H9 (cell line): ENCODE results near the gene ZIM2. TPM values are rescaled to one million over a fixed set of nuclear protein-coding genes. Genes with fewer than 3 reads are reported as not detected.

Source experiments
- DNase-seq: peaks from one replicate; pipeline ENCODE4 v3.0.0-alpha.2; 2017
- H2AFZ ChIP-seq: one replicate; pipeline ENCODE4 v1.6.1; 2013; ENCODE audit warnings: mild to moderate bottlenecking, low read length, control low read depth, moderate library complexity
- H2AK5ac ChIP-seq: 2 replicates; pipeline ENCODE4 v1.6.1; 2013; ENCODE audit warnings: low read length, control low read depth, mixed read lengths; ENCODE audit not compliant: insufficient read length
- H2BK120ac ChIP-seq: one replicate; pipeline ENCODE4 v1.6.1; 2013; ENCODE audit warnings: low read depth, mild to moderate bottlenecking, low read length, control low read depth, inconsistent platforms; ENCODE audit not compliant: poor library complexity, severe bottlenecking
- H2BK12ac ChIP-seq: 2 replicates; pipeline ENCODE4 v1.6.1; 2013; ENCODE audit warnings: low read length, control low read depth, mixed read lengths, low read depth; ENCODE audit not compliant: insufficient read length
- H2BK15ac ChIP-seq: 2 replicates; pipeline ENCODE4 v1.6.1; 2013; ENCODE audit warnings: low read depth, low read length, control low read depth
- H2BK20ac ChIP-seq: one replicate; pipeline ENCODE4 v1.6.1; 2013; ENCODE audit warnings: low read depth, mild to moderate bottlenecking, low read length, control low read depth, inconsistent platforms; ENCODE audit not compliant: poor library complexity, severe bottlenecking
- H2BK5ac ChIP-seq: 2 replicates; pipeline ENCODE4 v1.6.1; 2013; ENCODE audit warnings: low read length, control low read depth, mixed read lengths; ENCODE audit not compliant: insufficient read length
- H3K14ac ChIP-seq: 2 replicates; pipeline ENCODE4 v1.6.1; 2013; ENCODE audit warnings: low read length, control low read depth; ENCODE audit not compliant: insufficient read depth
- H3K18ac ChIP-seq: 2 replicates; pipeline ENCODE4 v1.6.1; 2013; ENCODE audit warnings: low read depth, mild to moderate bottlenecking, mixed read lengths, low read length, control low read depth; ENCODE audit not compliant: insufficient read length
- H3K23ac ChIP-seq: 2 replicates; pipeline ENCODE4 v1.6.1; 2013; ENCODE audit warnings: low read length, control low read depth, mixed read lengths, low read depth; ENCODE audit not compliant: insufficient read length
- H3K23me2 ChIP-seq: 2 replicates; pipeline ENCODE4 v1.6.1; 2013; ENCODE audit warnings: low read depth, mild to moderate bottlenecking, mixed read lengths, low read length, control low read depth; ENCODE audit not compliant: insufficient read length, poor library complexity, severe bottlenecking
- H3K27ac ChIP-seq: 2 replicates; pipeline ENCODE4 v1.5.1; 2013; ENCODE audit warnings: low read length, control low read depth, mixed read lengths, low read depth; ENCODE audit not compliant: insufficient read length
- H3K27me3 ChIP-seq: 2 replicates; pipeline ENCODE4 v1.6.1; 2013; ENCODE audit warnings: low read length, control low read depth, inconsistent platforms; ENCODE audit not compliant: insufficient read depth
- H3K4ac ChIP-seq: 2 replicates; pipeline ENCODE4 v1.6.1; 2013; ENCODE audit warnings: low read depth, mild to moderate bottlenecking, control low read depth, inconsistent platforms, low read length, moderate library complexity
- H3K4me1 ChIP-seq: 2 replicates; pipeline ENCODE4 v1.6.1; 2013; ENCODE audit warnings: low read length, control low read depth, inconsistent platforms; ENCODE audit not compliant: insufficient read depth
- H3K4me2 ChIP-seq: 2 replicates; pipeline ENCODE4 v1.6.1; 2013; ENCODE audit warnings: low read length, control low read depth, mixed read lengths; ENCODE audit not compliant: insufficient read length, insufficient read depth
- H3K56ac ChIP-seq: 2 replicates; pipeline ENCODE4 v1.6.1; 2013; ENCODE audit warnings: low read depth, mild to moderate bottlenecking, mixed read lengths, low read length, control low read depth; ENCODE audit not compliant: insufficient read length
- H3K79me1 ChIP-seq: 2 replicates; pipeline ENCODE4 v1.6.1; 2013; ENCODE audit warnings: low read depth, mild to moderate bottlenecking, moderate library complexity, low read length, control low read depth, inconsistent platforms; ENCODE audit not compliant: insufficient read depth, poor library complexity, severe bottlenecking
- H3K79me2 ChIP-seq: 2 replicates; pipeline ENCODE4 v1.6.1; 2013; ENCODE audit warnings: low read length, control low read depth, inconsistent platforms; ENCODE audit not compliant: insufficient read depth
- H3K9ac ChIP-seq: 2 replicates; pipeline ENCODE4 v1.6.1; 2013; ENCODE audit warnings: low read length, control low read depth, mixed read lengths; ENCODE audit not compliant: insufficient read length; ENCODE audit errors: extremely low read depth
- H3K9me3 ChIP-seq: one replicate; pipeline ENCODE4 v1.6.1; 2013; ENCODE audit warnings: low read depth, low read length, inconsistent platforms; ENCODE audit not compliant: control insufficient read depth
- H3T11ph ChIP-seq: one replicate; pipeline ENCODE4 v1.6.1; 2013; ENCODE audit warnings: mild to moderate bottlenecking, low read length, control low read depth, inconsistent platforms
- H4K20me1 ChIP-seq: one replicate; pipeline ENCODE4 v1.6.1; 2013; ENCODE audit not compliant: control insufficient read depth, insufficient read length, insufficient read depth
- H4K5ac ChIP-seq: 2 replicates; pipeline ENCODE4 v1.6.1; 2013; ENCODE audit warnings: low read depth, mild to moderate bottlenecking, mixed read lengths, low read length, control low read depth; ENCODE audit not compliant: insufficient read length
- H4K8ac ChIP-seq: replicated peaks from 2 replicates; pipeline ENCODE4 v1.6.1; 2013; ENCODE audit warnings: low read length, control low read depth, mixed read lengths, low read depth; ENCODE audit not compliant: insufficient read length
- H4K91ac ChIP-seq: 2 replicates; pipeline ENCODE4 v1.6.1; 2013; ENCODE audit warnings: low read depth, mild to moderate bottlenecking, moderate library complexity, mixed read lengths, low read length, control low read depth; ENCODE audit not compliant: insufficient read length
- H3K27ac Mint-ChIP-seq, 3 experiments: 2 replicates in 2 of 3; 3 replicates in 1 of 3; pipeline ENCODE4 v1.8.0; 2020 to 2021; ENCODE audit warnings: mixed read lengths in 3 of 3, mild to moderate bottlenecking in 1 of 3, moderate library complexity in 1 of 3
- H3K27me3 Mint-ChIP-seq: 2 replicates; pipeline ENCODE4 v1.8.0; 2021; ENCODE audit warnings: low read depth, mild to moderate bottlenecking, moderate library complexity, mixed read lengths
- H3K36me3 Mint-ChIP-seq, 3 experiments: 2 replicates in 2 of 3; 3 replicates in 1 of 3; pipeline ENCODE4 v1.8.0; 2020 to 2021; ENCODE audit warnings: low read depth in 3 of 3, mixed read lengths in 3 of 3; ENCODE audit not compliant: insufficient read depth in 1 of 3
- H3K4me1 Mint-ChIP-seq, 2 experiments: 2 replicates each; pipeline ENCODE4 v1.8.0; 2020; ENCODE audit warnings: mixed read lengths in 2 of 2
- H3K4me3 Mint-ChIP-seq, 2 experiments: 2 replicates in 1 of 2; 3 replicates in 1 of 2; pipeline ENCODE4 v1.8.0; 2020 to 2021; ENCODE audit warnings: mild to moderate bottlenecking in 2 of 2, mixed read lengths in 2 of 2, moderate library complexity in 1 of 2
- H3K9me3 Mint-ChIP-seq, 2 experiments: 2 replicates in 1 of 2; 3 replicates in 1 of 2; pipeline ENCODE4 v1.8.0; 2020; ENCODE audit warnings: mild to moderate bottlenecking in 2 of 2, mixed read lengths in 2 of 2, moderate library complexity in 1 of 2
- CTCF ChIP-seq: fragments of 200-600 bp; sonication (generic); conservative IDR thresholded peaks from 3 replicates; pipeline ENCODE4 v1.8.0; 2021; ENCODE audit warnings: antibody characterized with exemption, mild to moderate bottlenecking
- WGBS: extraction: QIAGEN DNeasy Blood & Tissue Kit; methylation state at CpG from one replicate; pipeline ENCODE4 v1.1.7; 2013; ENCODE audit warnings: missing lambda C conversion rate, low lambda C conversion rate, mixed read lengths; ENCODE audit not compliant: insufficient read length; ENCODE audit errors: extremely low coverage; 5-methylcytosine and 5-hydroxymethylcytosine counted together
- total RNA-seq: library from RNA; stranded (reverse); gene quantifications from 2 replicates; pipeline ENCODE4 v1.2.1, GENCODE V29; 2021

The ZIM2 gene
- total RNA-seq, 1 experiment from 2014 or later, result not detected

- Histone ChIP-seq H4K5ac (no peak overlapping the region), H2BK120ac (no peak overlapping the region), H3K4me1 (no peaks in the 10 kb centered on the region), H3K9me3 (peaks cover 96% of the 10 kb centered on the region), H2BK12ac (no peak overlapping the region), H3K79me2 (no peaks in the 10 kb centered on the region), H3K18ac (no peak overlapping the region), H3K23ac (no peak overlapping the region), H2AK5ac (no peak overlapping the region), H3K56ac (no peak overlapping the region), H2AFZ (no peak overlapping the region), H3K79me1 (no peaks in the 10 kb centered on the region), H4K20me1 (no peaks in the 10 kb centered on the region), H4K8ac (no peak overlapping the region), H3K27ac (no peak overlapping the region), H3K4me2 (no peak overlapping the region), H2BK15ac (no peak overlapping the region), H3K14ac (no peak overlapping the region), H3T11ph (no peak overlapping the region), H3K27me3 (no peaks in the 10 kb centered on the region), H2BK5ac (no peak overlapping the region), H2BK20ac (no peak overlapping the region), H3K9ac (no peak overlapping the region), H3K23me2 (no peaks in the 10 kb centered on the region), H3K4ac (no peak overlapping the region), H4K91ac (no peak overlapping the region)
- TF ChIP-seq CTCF, result no peak
- Mint-ChIP-seq H3K9me3 (peaks cover 99 to 100% of the 10 kb centered on the region in 2 experiments), H3K36me3 (peaks cover 8 to 48% (median 28%) of the 10 kb centered on the region in 3 experiments; a peak in 6 of 7 replicates), H3K27me3 (no peaks in the 10 kb centered on the region; the same call in 1 of the 2 replicates), H3K4me1 (no peaks in the 10 kb centered on the region), H3K4me3 (no peak overlapping the region), H3K27ac (no peak overlapping the region)
- no peak for DNase-seq
- no CpG with 5 or more reads among the region's 2 CpGs for WGBS
Observed at GRCh38 chr19:56819166-56819565, 21.4 kb downstream of the ZIM2 start.
